NCI-H1092 treated with DMSO at 0.1 percent for 48 hours (cell line): ENCODE results near the gene GRAMD1B.
A peak's percentile ranks its signal among the peaks of the same experiment; 100 is the strongest.
"Not testable (repeated sequence)": the region's sequence is repeated elsewhere in the genome, so short reads cannot be mapped to it uniquely, and the experiment has no call there.

Experiments
- DNase-seq: peaks from one replicate; lab custom pipeline; 2025; lab: John Stamatoyannopoulos, UW

The GRAMD1B gene

GRCh38 chr11:123567466-123567865, 137.4 kb downstream of the GRAMD1B start:
- DNase-seq, result no peak

- DNase-seq, result no peak
These were observed 138.3 kb downstream of the GRAMD1B start for GRCh38 chr11:123568367-123568870.

GRCh38 chr11:123569393-123569792, 139.3 kb downstream of the GRAMD1B start:
- DNase-seq, result no peak

GRCh38 chr11:123570939-123571580, 141.0 kb downstream of the GRAMD1B start:
- DNase-seq, result no peak

- DNase-seq, result not testable (repeated sequence)
These were observed 142.7 kb downstream of the GRAMD1B start for GRCh38 chr11:123572791-123573190.

GRCh38 chr11:123573286-123573685, 143.2 kb downstream of the GRAMD1B start:
- DNase-seq, result no peak

- no peak for DNase-seq
These were observed 145.4 kb downstream of the GRAMD1B start for GRCh38 chr11:123575441-123575840.

GRCh38 chr11:123576082-123576481, 146.0 kb downstream of the GRAMD1B start:
- DNase-seq, result no peak

GRCh38 chr11:123576501-123576900, 146.4 kb downstream of the GRAMD1B start:
- peak; percentile 51 for DNase-seq

GRCh38 chr11:123577081-123577598, 147.1 kb downstream of the GRAMD1B start:
- peak; percentile 67 for DNase-seq

GRCh38 chr11:123578778-123579481, 148.9 kb downstream of the GRAMD1B start:
- DNase-seq, result no peak

GRCh38 chr11:123579482-123579812, 149.4 kb downstream of the GRAMD1B start:
- DNase-seq, result no peak

- DNase-seq, result no peak
These were observed 150.1 kb downstream of the GRAMD1B start for GRCh38 chr11:123580137-123580536.

GRCh38 chr11:123580557-123581275, 150.6 kb downstream of the GRAMD1B start:
- DNase-seq, result peak; percentile 78

- no peak for DNase-seq
These were observed 151.8 kb downstream of the GRAMD1B start for GRCh38 chr11:123581651-123582399.

GRCh38 chr11:123582992-123583504, 153.0 kb downstream of the GRAMD1B start:
- DNase-seq, result no peak

- DNase-seq, result no peak
These were observed 154.1 kb downstream of the GRAMD1B start for GRCh38 chr11:123584186-123584585.

- DNase-seq, result no peak
These were observed 154.7 kb downstream of the GRAMD1B start for GRCh38 chr11:123584737-123585136.

- no peak for DNase-seq
These were observed 155.1 kb downstream of the GRAMD1B start for GRCh38 chr11:123585206-123585605.

- no peak for DNase-seq
These were observed 155.6 kb downstream of the GRAMD1B start for GRCh38 chr11:123585706-123586105.

- no peak for DNase-seq
These were observed 156.5 kb downstream of the GRAMD1B start for GRCh38 chr11:123586568-123586967.

- no peak for DNase-seq
These were observed 157.0 kb downstream of the GRAMD1B start for GRCh38 chr11:123587044-123587443.
